ENCODE results near the gene ILDR1.

DNA sequence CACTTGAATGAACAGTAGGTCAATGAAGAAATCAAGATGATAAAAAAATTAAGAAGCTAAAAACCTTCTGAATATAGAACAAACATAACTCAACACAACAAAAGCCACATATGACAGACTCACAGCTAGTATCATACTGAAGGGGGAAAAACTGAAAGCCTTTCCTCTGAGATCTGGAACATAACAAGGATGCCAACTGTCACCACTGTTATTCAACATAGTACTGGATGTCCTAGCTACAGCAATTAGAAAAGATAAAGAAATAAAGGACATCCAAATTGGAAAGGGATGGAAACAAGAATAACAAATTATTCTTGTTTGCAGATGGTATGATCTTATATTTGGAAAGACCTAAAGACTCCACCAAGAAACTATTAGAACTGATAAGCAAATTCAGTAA lies 60.8 kb downstream of the ILDR1 start:
- TF ChIP-seq YY1 (IDR thresholded peaks at IDR 0.05; ENCODE audit: insufficient read depth, insufficient read length) (no peak), SUZ12 (IDR thresholded peaks at IDR 0.05; ENCODE audit: extremely low read depth, insufficient read depth, insufficient read length) (no peak), ZNF274 (IDR thresholded peaks at IDR 0.05; ENCODE audit: low read depth, low read length) (no peak)
